ENCODE results near the gene TLE4.

- no peak for TF ChIP-seq MAX (IDR thresholded peaks at IDR 0.05; ENCODE audit: low read depth, low read length)
- no peak for TF ChIP-seq SMC3 (IDR thresholded peaks at IDR 0.05; ENCODE audit: borderline replicate concordance, low read length)
- no peak for TF ChIP-seq ATF7 (IDR thresholded peaks at IDR 0.05; ENCODE audit: low read depth)
- no peak for TF ChIP-seq ESRRA (IDR thresholded peaks at IDR 0.05; ENCODE audit: low read length)
- TF ChIP-seq POLR2AphosphoS5 (IDR thresholded peaks at IDR 0.05; ENCODE audit: low read length): no peak
- TF ChIP-seq USF2 (IDR thresholded peaks at IDR 0.05; ENCODE audit: borderline replicate concordance, low read depth, low read length): no peak
- TF ChIP-seq KDM1A (IDR thresholded peaks at IDR 0.05; ENCODE audit: borderline replicate concordance): no peak
- TF ChIP-seq CTCF (IDR thresholded peaks at IDR 0.05 in 2 of 3, conservative IDR thresholded peaks at IDR 0.05 in 1 of 3; ENCODE audit: control insufficient read depth in 2 of 3, extremely low read depth in 1 of 3, insufficient read depth in 1 of 3, low read depth in 3 of 3, low read length in 3 of 3): no peak
- no peak for TF ChIP-seq NFYB (IDR thresholded peaks at IDR 0.05; ENCODE audit: insufficient read depth, low read depth, low read length)
- no peak for TF ChIP-seq TAF1 (IDR thresholded peaks at IDR 0.05; ENCODE audit: borderline replicate concordance, low read depth, low read length)
Measured at GRCh38 chr9:79709743-79710674, 138.2 kb downstream of the TLE4 start.
